K562 treated with DMSO at 1 percent for 4 hours (cell line): ENCODE measurements around the gene PBX1. TPM values are rescaled to one million over a fixed set of nuclear protein-coding genes. Genes with fewer than 3 reads are reported as not detected.

Experiments
- total RNA-seq: library from RNA; unstranded; fragments of 300-600 nt; gene quantifications from 2 replicates; pipeline ENCODE4 v1.2.3, GENCODE V29; 2022; ENCODE audit not compliant: insufficient read depth

PBX1 gene
- total RNA-seq, result 0.15 TPM in 1 of 2 replicates, not detected in the other

GRCh38 chr1:164558461-164559341 is at the start of gene PBX1:
TSS of gene PBX1 (plus strand) at chr1:164559184.

